ACHN (cell line): ENCODE results near the gene GCLM.
"Not testable (repeated sequence)": the region's sequence is repeated elsewhere in the genome, so short reads cannot be mapped to it uniquely, and the experiment has no call there.

Experiments
- DNase-seq: peaks from one replicate; pipeline ENCODE4 v3.0.0-alpha.2; 2015
- in situ Hi-C: cut with HindIII; loops from 2 replicates; pipeline ENCODE4 v1.10.0; 2017; ENCODE audit warnings: low sequenced_read_pairs, low pct_ligation_motif_present, low pct_unique_long_range_greater_than_20kb

Gene GCLM

GRCh38 chr1:93909146-93910050 lies at the start of gene GCLM:
TSS of gene GCLM (minus strand) at chr1:93909430. CDS start at chr1:93909163, 267 bp downstream.
- peak; percentile 93 for DNase-seq
- in situ Hi-C loops, result no loop called here

GRCh38 chr1:93958726-93959100 lies 49.5 kb upstream of the GCLM start:
- in situ Hi-C loops, result no loop called here

GRCh38 chr1:93958032-93958725 lies 48.9 kb upstream of the GCLM start:
- in situ Hi-C loops, result no loop called here
- no peak for DNase-seq

More at GRCh38 chr1:93958726-93959100, 49.5 kb upstream of the GCLM start:
- no peak for DNase-seq

- in situ Hi-C loops, result no loop called here
- no peak for DNase-seq
These were observed 46.5 kb upstream of the GCLM start for GRCh38 chr1:93955765-93956164.

- in situ Hi-C loops, DNase-seq: not testable (repeated sequence)
These were observed 37.9 kb upstream of the GCLM start for GRCh38 chr1:93947002-93947686.

- in situ Hi-C loops, result no loop called here
These were observed 29.4 kb upstream of the GCLM start for GRCh38 chr1:93938461-93939145.

GRCh38 chr1:93937997-93938396 lies 28.8 kb upstream of the GCLM start:
- in situ Hi-C loops, result no loop called here

More at GRCh38 chr1:93938461-93939145, 29.4 kb upstream of the GCLM start:
- no peak for DNase-seq

GRCh38 chr1:93925206-93925605 lies 16.0 kb upstream of the GCLM start:
- in situ Hi-C loops, result no loop called here

More at GRCh38 chr1:93937997-93938396, 28.8 kb upstream of the GCLM start:
- no peak for DNase-seq

GRCh38 chr1:93919780-93920179 lies 10.6 kb upstream of the GCLM start:
- DNase-seq, result no peak
- in situ Hi-C loops, result no loop called here

More at GRCh38 chr1:93925206-93925605, 16.0 kb upstream of the GCLM start:
- DNase-seq, result no peak

- DNase-seq, result no peak
- in situ Hi-C loops, result no loop called here
These were observed 8.1 kb upstream of the GCLM start for GRCh38 chr1:93917302-93917701.

- DNase-seq, in situ Hi-C loops: not testable (repeated sequence)
These were observed 1.6 kb upstream of the GCLM start for GRCh38 chr1:93910880-93911279.

- in situ Hi-C loops, result no loop called here
These were observed 1.1 kb upstream of the GCLM start for GRCh38 chr1:93910305-93910704.

GRCh38 chr1:93908394-93909145 lies 660 bp downstream of the GCLM start:
- in situ Hi-C loops, result no loop called here
- peak; percentile 35 for DNase-seq

More at GRCh38 chr1:93910305-93910704, 1.1 kb upstream of the GCLM start:
- DNase-seq, result no peak

- in situ Hi-C loops, result no loop called here
- peak; percentile 57 for DNase-seq
These were observed 1.5 kb downstream of the GCLM start for GRCh38 chr1:93907718-93908117.

GRCh38 chr1:93906480-93906879 lies 2.8 kb downstream of the GCLM start:
- no peak for DNase-seq
- in situ Hi-C loops, result no loop called here

GRCh38 chr1:93905734-93906133 lies 3.5 kb downstream of the GCLM start:
- in situ Hi-C loops, result no loop called here
- no peak for DNase-seq

- in situ Hi-C loops, result no loop called here
- DNase-seq, result no peak
These were observed 4.2 kb downstream of the GCLM start for GRCh38 chr1:93905051-93905450.

GRCh38 chr1:93904228-93904627 lies 5.0 kb downstream of the GCLM start:
- in situ Hi-C loops, result no loop called here
- DNase-seq, result no peak
